ENCODE results near the gene KCNK5. TPM values are rescaled to one million over a fixed set of nuclear protein-coding genes. Genes with fewer than 3 reads are reported as not detected.

The KCNK5 gene
- total and polyA plus RNA-seq, 2 donors (not counting 3 experiments of a cell fraction or from before 2014, with no cell fraction given) = not detected

DNA sequence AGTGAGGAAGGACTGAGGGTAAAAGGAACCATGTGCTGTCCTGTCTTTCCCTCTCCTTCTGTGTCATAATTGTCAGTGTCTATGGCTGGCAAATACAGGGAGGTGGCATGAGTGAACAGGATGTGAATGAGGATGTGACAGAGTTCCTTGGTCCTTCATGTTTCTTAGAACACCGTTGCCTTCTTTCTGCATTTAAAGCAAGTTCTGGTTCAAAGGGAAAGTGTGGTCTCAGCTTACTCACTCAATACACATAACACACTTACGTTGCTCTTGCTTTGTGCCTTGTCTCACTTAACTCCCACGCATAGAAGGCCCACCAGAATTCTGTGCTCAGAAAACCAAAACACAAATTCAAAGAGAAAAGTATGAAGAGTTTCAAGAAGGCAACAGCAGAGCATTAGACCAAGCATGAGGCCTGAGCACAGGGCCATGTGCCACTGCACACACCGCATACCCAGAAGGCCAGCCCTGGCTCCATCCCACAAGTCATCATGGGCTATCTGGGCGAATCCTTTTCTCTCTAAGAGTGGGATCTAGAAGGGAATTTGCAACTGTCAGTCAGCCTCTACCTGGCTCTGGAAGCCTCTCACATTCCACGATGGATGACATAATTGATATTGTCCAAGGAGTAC, 75.4 kb downstream of the KCNK5 start:
- ChIA-PET POLR2A (no interaction called here), CTCF (interaction anchor here (1.0 kb wide), 1 partner anchor 152 kb away, joined by 3 read pairs; no protein-coding TSS in a partner anchor)
- Histone ChIP-seq H3K9me1 (replicated peaks; ENCODE audit: control insufficient read depth, extremely low read depth, insufficient read depth, low read length) (no peaks in the 10 kb centered on the region), H2AFZ (ENCODE audit: low read depth, low read length) (no peak overlapping the region), H3K9me3 (replicated peaks; ENCODE audit: control insufficient read depth, insufficient read depth, low read length) (no peaks in the 10 kb centered on the region), H3K4me2 (ENCODE audit: insufficient read depth, low read length) (no peak overlapping the region), H3K27me3 (ENCODE audit: control insufficient read depth in 2 of 2, insufficient read depth in 2 of 2, low read length in 2 of 2) (peaks cover 0 to 10% of the 10 kb centered on the region in 2 experiments), H3K36me3 (ENCODE audit: control insufficient read depth in 2 of 2, extremely low read depth in 1 of 2, insufficient read depth in 2 of 2, low read length in 2 of 2) (no peaks in the 10 kb centered on the region), H3K79me2 (ENCODE audit: control insufficient read depth, insufficient read depth, low read length) (no peaks in the 10 kb centered on the region), H4K20me1 (replicated peaks; ENCODE audit: control insufficient read depth, extremely low read depth, insufficient read depth, low read length) (no peaks in the 10 kb centered on the region), H3K4me1 (ENCODE audit: control insufficient read depth, extremely low read depth, insufficient read depth, low read length) (no peaks in the 10 kb centered on the region), H3K9ac (replicated peaks; ENCODE audit: extremely low read depth, insufficient read depth, low read length) (no peak overlapping the region), H3K4me3 (replicated peaks in 1 of 3; ENCODE audit: insufficient read depth in 1 of 3, low read depth in 1 of 3, low read length in 3 of 3) (no peak overlapping the region), H3K27ac (ENCODE audit: insufficient read depth, low read depth, low read length) (no peak overlapping the region)
- intact Hi-C loops (cut with micrococcal nuclease) (no loop called here), dilution Hi-C loops (cut with MboI; ENCODE audit: extremely low pct_ligation_motif_present, low sequenced_read_pairs) (no loop called here)
- BruUV-seq (replicated peaks) = no TSS peak
- no peak for TF ChIP-seq FOS (IDR thresholded peaks at IDR 0.05; ENCODE audit: borderline replicate concordance, insufficient read depth, low read length)
- no peak for TF ChIP-seq EZH2 (IDR thresholded peaks at IDR 0.05; ENCODE audit: borderline replicate concordance, low read depth, low read length, severe bottlenecking)
- TF ChIP-seq GATA2 (IDR thresholded peaks at IDR 0.05; ENCODE audit: insufficient read depth, insufficient read length, low read depth, low read length) = no peak
- TF ChIP-seq JUN (IDR thresholded peaks at IDR 0.05; ENCODE audit: borderline replicate concordance, insufficient read depth, insufficient read length, low read depth) = no peak
- TF ChIP-seq, protein P1, sequence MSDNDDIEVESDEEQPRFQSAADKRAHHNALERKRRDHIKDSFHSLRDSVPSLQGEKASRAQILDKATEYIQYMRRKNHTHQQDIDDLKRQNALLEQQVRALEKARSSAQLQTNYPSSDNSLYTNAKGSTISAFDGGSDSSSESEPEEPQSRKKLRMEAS (IDR thresholded peaks at IDR 0.05; ENCODE audit: insufficient read depth, insufficient read length) = no peak
- TF ChIP-seq, protein P2, sequence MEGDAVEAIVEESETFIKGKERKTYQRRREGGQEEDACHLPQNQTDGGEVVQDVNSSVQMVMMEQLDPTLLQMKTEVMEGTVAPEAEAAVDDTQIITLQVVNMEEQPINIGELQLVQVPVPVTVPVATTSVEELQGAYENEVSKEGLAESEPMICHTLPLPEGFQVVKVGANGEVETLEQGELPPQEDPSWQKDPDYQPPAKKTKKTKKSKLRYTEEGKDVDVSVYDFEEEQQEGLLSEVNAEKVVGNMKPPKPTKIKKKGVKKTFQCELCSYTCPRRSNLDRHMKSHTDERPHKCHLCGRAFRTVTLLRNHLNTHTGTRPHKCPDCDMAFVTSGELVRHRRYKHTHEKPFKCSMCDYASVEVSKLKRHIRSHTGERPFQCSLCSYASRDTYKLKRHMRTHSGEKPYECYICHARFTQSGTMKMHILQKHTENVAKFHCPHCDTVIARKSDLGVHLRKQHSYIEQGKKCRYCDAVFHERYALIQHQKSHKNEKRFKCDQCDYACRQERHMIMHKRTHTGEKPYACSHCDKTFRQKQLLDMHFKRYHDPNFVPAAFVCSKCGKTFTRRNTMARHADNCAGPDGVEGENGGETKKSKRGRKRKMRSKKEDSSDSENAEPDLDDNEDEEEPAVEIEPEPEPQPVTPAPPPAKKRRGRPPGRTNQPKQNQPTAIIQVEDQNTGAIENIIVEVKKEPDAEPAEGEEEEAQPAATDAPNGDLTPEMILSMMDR (IDR thresholded peaks at IDR 0.05; ENCODE audit: extremely low read depth in 1 of 2, insufficient read depth in 1 of 2, low read depth in 1 of 2, low read length in 2 of 2) = no peak
- no peak for TF ChIP-seq POLR2AphosphoS5 (IDR thresholded peaks at IDR 0.05; ENCODE audit: insufficient read depth, low read depth, low read length)
- TF ChIP-seq MYC (IDR thresholded peaks at IDR 0.05; ENCODE audit: low read depth, low read length) = no peak
- no peak for TF ChIP-seq POLR2A (IDR thresholded peaks at IDR 0.05; ENCODE audit: low read depth, low read length)
- FAIRE-seq = no peak
- DNase-seq (ENCODE audit: low read depth, low spot score) = no peak
